Fibroblast of villous mesenchyme (primary cell): ENCODE results near the gene MYMK. TPM values are rescaled to one million over a fixed set of nuclear protein-coding genes. Genes with fewer than 3 reads are reported as not detected.

ENCODE experiments used
- DNase-seq: peaks from one replicate; pipeline ENCODE4 v3.0.0-alpha.2; 2010; ENCODE audit warnings: low read depth
- H3K4me3 ChIP-seq: 2 replicates; pipeline ENCODE4 v1.5.1; 2011; ENCODE audit warnings: low read depth, mild to moderate bottlenecking, low read length
- CTCF ChIP-seq: IDR thresholded peaks from 2 replicates; pipeline ENCODE4 v1.5.1; 2012; ENCODE audit warnings: low read depth, mild to moderate bottlenecking, low read length; ENCODE audit not compliant: insufficient read depth
- total RNA-seq: library from RNA; depleted of rRNA; stranded (reverse); fragments of >200 nt; gene quantifications from 2 replicates; pipeline ENCODE4 v1.2.3, GENCODE V29; 2012

The MYMK gene
- total RNA-seq, 1 donor = not detected

DNA sequence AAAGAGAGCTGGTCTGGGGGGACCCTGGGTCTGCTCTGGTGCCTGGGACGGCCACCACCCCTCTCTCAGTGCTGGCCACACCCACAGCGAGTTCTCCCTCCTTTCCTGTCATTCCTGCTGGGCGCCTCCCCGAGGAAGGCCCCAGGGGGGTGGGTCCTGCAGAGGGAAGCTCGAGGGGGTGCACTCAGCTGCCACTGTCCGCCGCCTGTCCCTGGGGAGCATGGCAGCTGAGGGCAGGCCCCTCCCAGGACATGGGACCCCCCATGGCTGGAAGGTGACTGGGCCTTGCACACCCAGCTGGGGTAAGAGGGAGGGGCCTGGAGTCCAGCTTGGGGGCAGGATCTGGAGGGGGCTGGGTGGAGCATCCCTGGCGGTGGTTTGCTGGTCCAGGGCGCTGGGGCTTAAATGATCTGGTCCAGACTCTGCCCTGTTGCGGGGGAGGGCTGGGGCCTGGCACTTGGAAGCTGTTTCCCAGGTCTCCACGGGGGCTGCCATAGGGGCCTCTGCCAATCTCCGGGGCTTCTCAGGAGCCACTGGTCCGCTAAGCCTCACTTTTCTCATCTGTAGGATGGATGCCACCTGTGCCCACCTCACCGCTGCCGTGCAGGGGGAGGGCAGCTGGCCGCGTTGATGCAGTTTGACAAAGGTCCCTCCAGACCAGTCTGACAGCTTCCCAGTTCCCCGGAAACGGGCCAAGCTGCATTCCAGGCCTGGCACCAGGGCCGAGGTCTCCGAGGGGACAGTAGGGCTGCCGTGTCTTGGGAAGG lies 39.9 kb downstream of the MYMK start:
- TF ChIP-seq CTCF = no peak
- no peak overlapping the region for H3K4me3 ChIP-seq
- no peak for DNase-seq

- TF ChIP-seq CTCF = no peak
- H3K4me3 ChIP-seq = no peak overlapping the region
- no peak for DNase-seq
Observed at GRCh38 chr9:133483611-133484010, 41.1 kb downstream of the MYMK start.

DNA sequence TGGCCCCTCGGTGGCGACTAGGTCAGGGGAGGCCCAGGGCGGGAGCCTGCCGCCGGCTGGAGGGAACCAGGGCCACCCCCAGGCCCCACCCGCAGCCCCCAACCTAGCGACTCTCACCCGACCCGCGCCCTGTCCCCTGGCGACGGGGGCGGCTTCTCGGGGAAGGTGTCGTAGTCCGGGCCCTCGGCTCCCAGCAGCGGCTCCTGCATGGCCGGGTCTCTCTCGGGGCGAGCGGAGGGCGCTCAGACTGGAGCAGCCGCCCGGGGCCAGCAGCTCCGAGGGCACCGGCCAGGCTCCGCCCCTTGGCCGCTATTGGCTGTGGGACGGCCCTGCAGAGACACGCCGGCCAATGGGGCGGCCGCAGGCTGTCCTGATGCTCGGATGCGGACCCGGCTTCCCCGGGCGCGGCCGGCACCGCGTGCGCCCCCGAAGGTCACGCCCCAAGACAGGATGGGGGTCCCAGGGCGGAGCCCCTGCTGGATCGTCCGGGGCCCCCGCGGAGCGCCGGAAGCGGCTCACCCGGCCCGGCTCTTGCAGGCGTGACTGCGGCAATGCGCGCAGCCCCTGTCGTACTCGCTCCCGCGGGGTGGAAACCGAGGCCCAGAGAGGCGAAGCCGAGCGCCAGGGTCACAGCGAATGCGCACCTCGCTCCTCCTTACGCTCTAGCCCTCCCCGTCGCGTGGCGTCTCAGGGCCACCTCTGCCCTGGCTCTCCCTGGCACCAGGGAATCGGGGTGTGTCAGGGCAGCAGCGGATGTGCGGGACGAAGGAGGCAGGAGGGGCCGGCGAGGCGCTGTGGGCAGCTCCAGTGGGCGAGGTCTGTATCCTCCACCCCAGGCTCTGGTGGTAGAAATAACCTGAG lies 45.7 kb downstream of the MYMK start, which contains the start of gene SLC2A6:
Gene SLC2A6, minus strand, starts transcription at position 249 of the 861 bp plus-strand sequence. Its CDS starts 40 bp downstream, at position 209.
- H3K4me3 ChIP-seq = peak within 1 kb of the TSS; percentile 63
- peak; percentile 73 for DNase-seq
- no peak for TF ChIP-seq CTCF

DNA sequence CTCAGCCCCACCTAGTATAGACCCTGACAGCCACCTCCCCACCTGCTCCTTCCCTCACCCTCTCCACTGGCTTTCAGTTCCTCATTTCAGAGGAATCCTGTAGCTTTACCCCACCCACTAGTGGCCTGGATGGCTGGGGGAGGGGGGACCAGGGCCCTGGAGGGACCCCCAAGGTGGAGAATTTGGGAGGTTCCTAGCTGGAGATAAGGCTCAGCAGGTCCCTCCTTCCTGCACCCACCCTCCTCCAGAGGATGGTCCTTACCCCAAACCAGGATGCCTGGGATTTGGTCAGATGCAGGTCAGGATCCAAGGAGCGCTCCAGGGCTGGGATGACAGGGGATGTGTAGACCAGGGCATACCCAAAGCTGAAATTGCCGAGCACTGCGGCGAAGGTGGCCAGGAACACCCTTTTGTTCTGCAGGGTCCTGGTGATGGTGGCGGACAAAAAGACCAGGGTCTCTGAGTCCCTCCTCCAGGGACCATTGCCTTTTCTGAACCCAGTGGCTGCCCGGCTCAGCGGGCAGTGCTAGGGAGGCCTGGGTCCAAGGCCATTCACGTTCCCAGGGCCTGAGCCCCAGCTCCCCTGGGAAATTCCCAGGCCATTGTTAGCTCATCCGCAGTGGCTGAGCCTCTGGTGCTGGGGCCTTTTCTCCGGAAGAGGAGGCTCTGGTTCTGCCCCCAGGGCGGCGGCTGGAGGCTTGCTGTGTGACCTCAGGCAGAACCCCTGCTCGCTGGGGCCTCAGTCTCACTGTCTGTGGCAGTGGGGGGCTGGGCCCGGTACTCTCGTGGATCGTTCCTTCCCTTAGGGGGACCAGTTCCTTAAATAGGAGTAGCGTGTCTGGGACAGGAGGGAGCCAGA lies 46.5 kb downstream of the MYMK start:
- peak overlapping the region; percentile 63 for H3K4me3 ChIP-seq
- no peak for TF ChIP-seq CTCF
- no peak for DNase-seq

DNA sequence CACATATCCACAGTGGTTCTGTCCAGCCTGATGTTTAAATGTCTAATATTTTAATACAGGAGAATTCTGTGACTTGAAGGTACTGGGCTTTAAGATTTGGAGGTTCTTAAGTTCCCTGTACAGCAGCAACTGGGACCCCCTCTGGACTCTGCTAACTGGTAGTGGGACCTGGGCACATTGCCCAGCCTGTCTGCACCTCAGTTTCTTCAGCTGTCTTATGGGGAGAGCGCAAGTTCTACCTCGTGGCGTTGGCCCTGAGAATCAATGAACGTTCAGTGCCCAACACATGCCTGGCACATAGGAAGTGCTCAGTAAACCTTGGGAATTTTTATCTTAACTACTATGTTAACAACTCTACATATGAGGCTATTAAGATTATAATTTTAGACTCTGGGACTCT lies 47.3 kb downstream of the MYMK start:
- TF ChIP-seq CTCF = no peak
- no peak overlapping the region for H3K4me3 ChIP-seq
- no peak for DNase-seq

DNA sequence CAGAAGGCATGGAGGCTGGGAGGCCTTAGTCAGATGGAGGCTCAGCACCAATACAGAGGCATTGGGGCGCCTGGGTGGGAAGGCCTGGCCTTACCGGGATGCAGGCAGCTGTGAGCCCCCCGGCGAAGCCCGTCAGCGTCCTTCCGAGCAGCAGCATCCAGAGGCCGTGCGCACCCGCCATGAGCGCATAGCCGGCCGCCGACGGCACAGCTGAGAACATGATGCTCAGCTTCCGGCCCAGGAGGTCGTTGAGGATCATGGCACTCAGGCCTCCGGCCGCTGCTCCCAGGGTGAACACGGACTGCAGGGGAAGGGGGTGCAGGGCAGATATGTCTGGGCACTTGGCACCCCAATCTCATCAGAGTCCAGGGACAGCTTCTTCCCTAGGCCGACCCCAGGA lies 47.8 kb downstream of the MYMK start:
- no peak for DNase-seq
- TF ChIP-seq CTCF = no peak

More for the DNA sequence above, 47.8 kb downstream of the MYMK start:
- no peak overlapping the region for H3K4me3 ChIP-seq
